Spleen (tissue), 11 donors: ENCODE results near the gene PSMA3. TPM values are rescaled to one million over a fixed set of nuclear protein-coding genes. Genes with fewer than 3 reads are reported as not detected.

Experiments used
- DNase-seq: peaks from one replicate; pipeline ENCODE4 v3.0.0-alpha.2; 2020
- H3K27ac ChIP-seq, 8 donors: fragments of 200-600 bp; sonication (generic) in 7 of 8; 1 replicate in 4 of 8; 2 replicates in 4 of 8; pipeline versions ENCODE4 v1.5.0 to v1.8.0; 2016 to 2021; ENCODE audit warnings: inconsistent platforms in 4 of 8, mild to moderate bottlenecking in 4 of 8, moderate library complexity in 1 of 8
- H3K27me3 ChIP-seq, 7 donors: fragments of 200-600 bp; sonication (generic) in 6 of 7; replicated peaks in 1 of 7; 1 replicate in 4 of 7; 2 replicates in 3 of 7; pipeline versions ENCODE4 v1.5.0 to v1.8.0; 2016 to 2021; ENCODE audit warnings: inconsistent platforms in 3 of 7, mild to moderate bottlenecking in 1 of 7
- H3K36me3 ChIP-seq, 6 donors: fragments of 200-600 bp; sonication (generic) in 5 of 6; 1 replicate in 4 of 6; 2 replicates in 2 of 6; pipeline versions ENCODE4 v1.5.0 to v1.8.0; 2016 to 2021; ENCODE audit warnings: inconsistent platforms in 2 of 6
- H3K4me1 ChIP-seq, 6 donors: fragments of 200-600 bp; sonication (generic) in 5 of 6; 1 replicate in 3 of 6; 2 replicates in 3 of 6; pipeline versions ENCODE4 v1.5.0 to v1.8.0; 2016 to 2021; ENCODE audit warnings: inconsistent platforms in 3 of 6
- H3K4me3 ChIP-seq, 8 donors: fragments of 200-600 bp; sonication (generic) in 7 of 8; 1 replicate in 4 of 8; 2 replicates in 4 of 8; pipeline versions ENCODE4 v1.5.0 to v1.8.0; 2016 to 2021; ENCODE audit warnings: inconsistent platforms in 4 of 8, mild to moderate bottlenecking in 4 of 8, moderate library complexity in 2 of 8
- H3K9me3 ChIP-seq, 8 donors: fragments of 200-600 bp; sonication (generic) in 7 of 8; 1 replicate in 4 of 8; 2 replicates in 4 of 8; pipeline versions ENCODE4 v1.5.0 to v1.8.0; 2016 to 2021; ENCODE audit warnings: inconsistent platforms in 4 of 8
- POLR2A ChIP-seq, 3 donors: fragments of 450-650 bp; IDR thresholded peaks; one replicate each; pipeline ENCODE4 v1.5.1; 2017; ENCODE audit warnings: antibody characterized with exemption in 3 of 3, mild to moderate bottlenecking in 1 of 3
- POLR2AphosphoS5 ChIP-seq, 3 donors: sonication (generic); formaldehyde crosslinking; IDR thresholded peaks; one replicate each; pipeline ENCODE4 v1.5.1; 2017; ENCODE audit warnings: antibody characterized with exemption in 3 of 3
- WGBS, 5 donors: extraction: QIAGEN DNeasy Blood & Tissue Kit in 3 of 5; methylation state at CpG; one replicate each; pipeline versions ENCODE4 v1.1.5 to v1.1.7; 2013 to 2018; 5-methylcytosine and 5-hydroxymethylcytosine counted together
- intact Hi-C: fragments of 100-400 bp; cut with DNase I; formaldehyde crosslinking; loops from one replicate; pipeline ENCODE4 v1.15.0; 2023; ENCODE audit warnings: low total_unique reads
- polyA plus RNA-seq, 3 donors: library from polyadenylated mRNA; stranded (reverse); fragments of 200-250 nt; gene quantifications; one replicate each; pipeline ENCODE4 v1.2.1, GENCODE V29; 2013
- total RNA-seq, 7 donors: library from RNA; depleted of rRNA in 3 of 7; stranded (reverse); fragments of >200 nt in 3 of 7; fragmentation: NEBNext Ultra II Directional in 4 of 7; extraction: Animal tissue kit (Norgen Biotek cat#: 25700) in 4 of 7; gene quantifications; one replicate each; pipeline versions ENCODE4 v1.1.0 to v1.2.1, GENCODE V29; 2016 to 2021
- TF ChIP-seq, protein P1 (sequence below), 11 experiments: fragments of 200-600 bp in 7 of 11; fragments of 450-650 bp in 4 of 11; sonication (generic) in 4 of 11; IDR thresholded peaks in 8 of 11; conservative IDR thresholded peaks in 3 of 11; 1 replicate in 7 of 11; 2 replicates in 4 of 11; pipeline versions ENCODE4 v1.4.0 to v1.8.0; 2016 to 2021; ENCODE audit warnings: antibody characterized with exemption in 11 of 11, inconsistent platforms in 4 of 11, mild to moderate bottlenecking in 1 of 11
- donor health status: healthy with polysubstance abuse.
- donor health status: DM: no; HTN: no; CAD: no; lungs with moderate emphysema.
- donor health status: DM: no; HTN: no; CAD: no.
- donor health status: Bipolar disorder and iron deficiency.
- donor health status: healthy.
- donor health status: DM: no; HTN: no; CAD: no.
- donor health status: DM: yes; HTN: yes; CAD: no.

The PSMA3 gene
- total and polyA plus RNA-seq, 10 donors, result 91.7 to 162 (median 121) TPM

DNA sequence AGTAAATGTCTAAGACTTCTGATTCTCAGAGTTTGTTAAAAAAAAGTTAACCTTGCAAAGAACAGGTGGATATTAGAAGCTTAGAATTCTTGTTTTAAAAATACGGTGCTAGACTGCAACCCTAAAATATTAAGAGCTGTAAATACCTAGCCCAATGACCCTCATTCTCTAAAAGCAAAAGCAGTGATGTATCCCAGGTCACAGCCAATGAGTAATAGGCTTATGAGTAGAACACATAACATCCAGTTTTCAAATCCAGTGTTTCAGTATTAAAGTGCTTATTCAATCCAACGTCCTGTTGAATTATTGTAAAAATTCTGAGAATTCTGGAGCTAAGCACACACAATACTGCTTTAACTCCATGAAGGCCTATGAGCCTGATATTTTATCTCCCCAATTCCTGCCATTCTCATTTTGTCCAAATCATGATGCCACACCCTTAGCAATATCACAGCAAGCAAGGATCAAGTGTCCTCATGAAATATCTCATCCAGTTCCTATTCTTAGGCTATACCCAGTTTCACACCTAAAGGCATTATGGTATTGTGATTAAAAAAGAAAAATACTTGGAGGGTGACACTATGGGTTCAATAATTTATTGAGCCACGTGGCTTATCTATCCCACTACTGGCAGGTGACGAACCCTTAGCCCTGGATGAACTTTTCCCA is 38.4 kb downstream of the PSMA3 start:
- WGBS, 5 donors, result 80 to 87% (median 82%) methylated on average over 4 of the region's 4 CpGs
- Histone ChIP-seq H3K9me3 (no peaks in the 10 kb centered on the region), H3K27me3 (no peaks in the 10 kb centered on the region), H3K4me1 (peaks cover 20 to 91% (median 36%) of the 10 kb centered on the region in 6 donors), H3K36me3 (peaks cover 0 to 87% (median 53%) of the 10 kb centered on the region in 6 donors), H3K4me3 (no peak overlapping the region), H3K27ac (peak overlapping the region in 5 of 8 donors; percentile 4 to 87 (median 83))
- TF ChIP-seq, protein P1, sequence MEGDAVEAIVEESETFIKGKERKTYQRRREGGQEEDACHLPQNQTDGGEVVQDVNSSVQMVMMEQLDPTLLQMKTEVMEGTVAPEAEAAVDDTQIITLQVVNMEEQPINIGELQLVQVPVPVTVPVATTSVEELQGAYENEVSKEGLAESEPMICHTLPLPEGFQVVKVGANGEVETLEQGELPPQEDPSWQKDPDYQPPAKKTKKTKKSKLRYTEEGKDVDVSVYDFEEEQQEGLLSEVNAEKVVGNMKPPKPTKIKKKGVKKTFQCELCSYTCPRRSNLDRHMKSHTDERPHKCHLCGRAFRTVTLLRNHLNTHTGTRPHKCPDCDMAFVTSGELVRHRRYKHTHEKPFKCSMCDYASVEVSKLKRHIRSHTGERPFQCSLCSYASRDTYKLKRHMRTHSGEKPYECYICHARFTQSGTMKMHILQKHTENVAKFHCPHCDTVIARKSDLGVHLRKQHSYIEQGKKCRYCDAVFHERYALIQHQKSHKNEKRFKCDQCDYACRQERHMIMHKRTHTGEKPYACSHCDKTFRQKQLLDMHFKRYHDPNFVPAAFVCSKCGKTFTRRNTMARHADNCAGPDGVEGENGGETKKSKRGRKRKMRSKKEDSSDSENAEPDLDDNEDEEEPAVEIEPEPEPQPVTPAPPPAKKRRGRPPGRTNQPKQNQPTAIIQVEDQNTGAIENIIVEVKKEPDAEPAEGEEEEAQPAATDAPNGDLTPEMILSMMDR (IDR thresholded peaks at IDR 0.05 in 8 of 11, conservative IDR thresholded peaks at IDR 0.05 in 3 of 11), result no peak
- no peak for TF ChIP-seq POLR2A (IDR thresholded peaks at IDR 0.05)
- no peak for TF ChIP-seq POLR2AphosphoS5 (IDR thresholded peaks at IDR 0.05)
- DNase-seq, result no peak
- intact Hi-C loops, result no loop called here

DNA sequence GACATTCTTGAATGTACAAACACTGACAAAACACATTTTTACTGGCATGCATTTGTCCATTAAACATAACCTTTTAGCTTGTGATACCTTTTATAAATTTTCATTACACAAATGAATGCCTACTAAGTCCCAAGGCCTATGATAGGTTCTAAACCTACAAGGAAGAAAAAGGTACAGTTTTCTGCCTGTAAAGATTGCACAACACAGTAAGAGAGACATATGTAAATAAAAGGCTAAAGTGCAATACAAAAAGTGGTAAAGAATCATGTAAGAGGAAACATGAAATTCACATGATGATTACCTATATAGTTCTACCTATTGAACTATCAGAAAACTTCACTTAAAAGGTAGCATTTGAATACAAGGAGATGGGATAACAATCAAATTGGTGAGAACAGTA is 39.1 kb downstream of the PSMA3 start:
- intact Hi-C loops, result no loop called here
- TF ChIP-seq POLR2A (IDR thresholded peaks at IDR 0.05), result no peak

DNA sequence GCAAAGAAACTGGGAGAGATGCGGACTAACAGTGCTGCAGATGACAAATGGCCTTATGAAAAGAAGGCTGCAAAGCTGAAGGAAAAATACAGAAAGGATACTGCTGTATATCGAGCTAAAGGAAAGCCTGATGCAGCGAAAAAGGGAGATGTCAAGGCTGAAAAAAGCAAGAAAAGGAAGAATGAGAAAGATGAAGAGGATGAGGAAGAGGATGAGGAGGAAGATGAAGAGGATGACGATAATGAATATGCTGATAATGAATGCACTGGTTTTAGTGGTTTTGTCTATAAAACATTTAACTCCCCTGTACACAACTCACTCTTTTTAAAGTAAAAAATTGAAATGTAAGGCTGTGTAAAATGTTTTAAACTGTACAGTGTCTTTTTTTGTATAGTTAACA is 40.5 kb downstream of the PSMA3 start:
- no peaks in the 10 kb centered on the region for H3K9me3 ChIP-seq
- DNase-seq, result no peak
- TF ChIP-seq POLR2AphosphoS5 (IDR thresholded peaks at IDR 0.05), result no peak
- TF ChIP-seq POLR2A (IDR thresholded peaks at IDR 0.05), result no peak
- TF ChIP-seq, protein P1 (IDR thresholded peaks at IDR 0.05 in 8 of 11, conservative IDR thresholded peaks at IDR 0.05 in 3 of 11), result no peak
- H3K36me3 ChIP-seq, result peaks cover 0 to 87% (median 55%) of the 10 kb centered on the region in 6 donors
- no peaks in the 10 kb centered on the region for H3K27me3 ChIP-seq
- H3K4me3 ChIP-seq, result no peak overlapping the region
- no peak overlapping the region for H3K27ac ChIP-seq
- intact Hi-C loops, result no loop called here
- H3K4me1 ChIP-seq, result peaks cover 21 to 92% (median 47%) of the 10 kb centered on the region in 6 donors
- 88 to 92% (median 89%) methylated on average over 4 of the region's 4 CpGs for WGBS, 5 donors

More for the DNA sequence above, 39.1 kb downstream of the PSMA3 start:
- Histone ChIP-seq H3K4me3 (no peak overlapping the region), H3K27ac (peak overlapping the region in 2 of 8 donors; percentile 83 to 87), H3K9me3 (no peaks in the 10 kb centered on the region), H3K36me3 (peaks cover 0 to 87% (median 50%) of the 10 kb centered on the region in 6 donors), H3K4me1 (peaks cover 21 to 92% (median 37%) of the 10 kb centered on the region in 6 donors), H3K27me3 (no peaks in the 10 kb centered on the region)
- no peak for DNase-seq

DNA sequence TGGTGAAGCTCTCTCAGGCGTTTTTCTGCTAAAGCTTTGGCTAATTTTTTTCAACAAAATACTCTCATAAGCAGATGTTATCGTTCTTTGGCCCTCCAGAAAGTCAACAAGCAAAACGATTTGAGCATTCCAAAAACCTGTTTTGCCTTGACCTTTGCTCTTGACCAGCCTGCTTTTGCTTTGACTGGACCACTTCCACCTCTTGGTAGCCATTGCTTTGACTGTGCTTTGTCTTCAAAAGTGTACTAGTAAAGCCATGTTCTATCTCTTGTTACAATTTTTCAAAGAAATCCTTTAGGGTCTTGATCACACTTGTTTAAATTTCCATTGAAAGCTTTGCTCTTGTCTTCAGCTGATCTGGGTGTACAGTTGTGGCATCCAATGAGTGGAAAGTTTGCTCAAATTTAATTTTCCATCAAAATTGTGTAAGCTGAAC is 43.0 kb downstream of the PSMA3 start:
- TF ChIP-seq POLR2A (IDR thresholded peaks at IDR 0.05), result no peak
- TF ChIP-seq, protein P1 (IDR thresholded peaks at IDR 0.05 in 8 of 11, conservative IDR thresholded peaks at IDR 0.05 in 3 of 11), result no peak
- TF ChIP-seq POLR2AphosphoS5 (IDR thresholded peaks at IDR 0.05), result no peak
- H3K27me3 ChIP-seq, result no peaks in the 10 kb centered on the region
- intact Hi-C loops, result no loop called here
- peaks cover 0 to 100% (median 70%) of the 10 kb centered on the region in 6 donors for H3K36me3 ChIP-seq
- 77 to 91% (median 80%) methylated on average over 3 of the region's 3 CpGs for WGBS, 5 donors
- H3K27ac ChIP-seq, result no peak overlapping the region
- H3K9me3 ChIP-seq, result no peaks in the 10 kb centered on the region
- H3K4me1 ChIP-seq, result peaks cover 2 to 90% (median 38%) of the 10 kb centered on the region in 6 donors
- no peak for DNase-seq
- H3K4me3 ChIP-seq, result no peak overlapping the region
